ENCODE measurements around the gene PTDSS2. TPM values are rescaled to one million over a fixed set of nuclear protein-coding genes. Genes with fewer than 3 reads are reported as not detected.
A peak's percentile ranks its signal among the peaks of the same experiment; 100 is the strongest.

Gene PTDSS2
- total and polyA plus RNA-seq, 2 donors from 2014 or later = 28.5 to 37.7 TPM

GRCh38 chr11:520428-521176, 70.5 kb downstream of the PTDSS2 start:
- no peak overlapping the region for H3K9ac ChIP-seq (ENCODE audit: low read length in 3 of 3)
- no peaks in the 10 kb centered on the region for H3K36me3 ChIP-seq (ENCODE audit: control insufficient read depth in 2 of 3, insufficient read depth in 3 of 3, low read length in 3 of 3)
- TF ChIP-seq CTCF (IDR thresholded peaks at IDR 0.05; ENCODE audit: borderline replicate concordance, extremely low read depth, insufficient read depth) = no peak
- no peak overlapping the region for H3K27ac ChIP-seq (ENCODE audit: low read depth in 2 of 2, low read length in 2 of 2)
- no peaks in the 10 kb centered on the region for H3K4me1 ChIP-seq (ENCODE audit: control insufficient read depth in 2 of 3, insufficient read depth in 2 of 3, low read depth in 1 of 3, low read length in 3 of 3)
- no peaks in the 10 kb centered on the region for H3K27me3 ChIP-seq (ENCODE audit: control insufficient read depth, insufficient read depth, low read length)
- DNase-seq = peak in 2 of 5 donors; percentile 43 to 74
- FAIRE-seq = no peak
- H3K4me3 ChIP-seq (ENCODE audit: low read length in 3 of 3) = no peak overlapping the region
- intact Hi-C loops (cut with DNase I) = no loop called here
- no peaks in the 10 kb centered on the region for H3K9me3 ChIP-seq (ENCODE audit: control insufficient read depth in 2 of 3, insufficient read depth in 1 of 3, low read length in 3 of 3)

GRCh38 chr11:521177-521688, 71.2 kb downstream of the PTDSS2 start:
- FAIRE-seq (no peak), DNase-seq (no peak)
- Histone ChIP-seq H3K4me3 (ENCODE audit: low read length in 3 of 3) (no peak overlapping the region), H3K4me1 (ENCODE audit: control insufficient read depth in 2 of 3, insufficient read depth in 2 of 3, low read depth in 1 of 3, low read length in 3 of 3) (no peaks in the 10 kb centered on the region), H3K27me3 (ENCODE audit: control insufficient read depth, insufficient read depth, low read length) (no peaks in the 10 kb centered on the region), H3K36me3 (ENCODE audit: control insufficient read depth in 2 of 3, insufficient read depth in 3 of 3, low read length in 3 of 3) (no peaks in the 10 kb centered on the region), H3K27ac (ENCODE audit: low read depth in 2 of 2, low read length in 2 of 2) (no peak overlapping the region), H3K9me3 (ENCODE audit: control insufficient read depth in 2 of 3, insufficient read depth in 1 of 3, low read length in 3 of 3) (no peaks in the 10 kb centered on the region), H3K9ac (ENCODE audit: low read length in 3 of 3) (no peak overlapping the region)
- intact Hi-C loops (cut with DNase I) = no loop called here
- TF ChIP-seq CTCF (IDR thresholded peaks at IDR 0.05; ENCODE audit: borderline replicate concordance, extremely low read depth, insufficient read depth) = no peak

GRCh38 chr11:526192-526591, 76.1 kb downstream of the PTDSS2 start:
- FAIRE-seq (no peak), DNase-seq (peak in 1 of 5 donors; percentile 37)
- no peak for TF ChIP-seq CTCF (IDR thresholded peaks at IDR 0.05; ENCODE audit: borderline replicate concordance, extremely low read depth, insufficient read depth)
- intact Hi-C loops (cut with DNase I) = no loop called here
- Histone ChIP-seq H3K4me3 (ENCODE audit: low read length in 3 of 3) (no peak overlapping the region), H3K9me3 (ENCODE audit: control insufficient read depth in 2 of 3, insufficient read depth in 1 of 3, low read length in 3 of 3) (no peaks in the 10 kb centered on the region), H3K9ac (ENCODE audit: low read length in 3 of 3) (no peak overlapping the region), H3K27ac (ENCODE audit: low read depth in 2 of 2, low read length in 2 of 2) (no peak overlapping the region), H3K36me3 (ENCODE audit: control insufficient read depth in 2 of 3, insufficient read depth in 3 of 3, low read length in 3 of 3) (no peaks in the 10 kb centered on the region), H3K27me3 (ENCODE audit: control insufficient read depth, insufficient read depth, low read length) (no peaks in the 10 kb centered on the region), H3K4me1 (ENCODE audit: control insufficient read depth in 2 of 3, insufficient read depth in 2 of 3, low read depth in 1 of 3, low read length in 3 of 3) (no peaks in the 10 kb centered on the region)
